Activated CD8-positive, alpha-beta memory T cell treated with anti-CD3 and anti-CD28 coated beads for 1 hour (primary cell): ENCODE measurements around the gene RRP36.

Experiments
- DNase-seq, 2 donors: peaks; one replicate each; pipeline ENCODE4 v3.0.0-alpha.2; 2020; ENCODE audit warnings: low read depth in 1 of 2; ENCODE audit errors: extremely low read depth in 1 of 2

RRP36 gene

GRCh38 chr6:43060755-43061633 is 39.6 kb downstream of the RRP36 start:
- no peak for DNase-seq

- DNase-seq, result no peak
Measured at GRCh38 chr6:43061861-43062260, 40.4 kb downstream of the RRP36 start.

- DNase-seq, result no peak
Measured at GRCh38 chr6:43062818-43063217, 41.4 kb downstream of the RRP36 start.

GRCh38 chr6:43070028-43070632 is 48.7 kb downstream of the RRP36 start:
- no peak for DNase-seq

- DNase-seq, result no peak
Measured at GRCh38 chr6:43074847-43075669, 53.6 kb downstream of the RRP36 start.

GRCh38 chr6:43075670-43076463 is 54.4 kb downstream of the RRP36 start, which contains the start of gene PTK7:
Gene PTK7, plus strand, starts transcription at chr6:43076314. Its CDS starts 175 bp downstream, at chr6:43076489.
- DNase-seq, result no peak

- DNase-seq, result no peak
Measured at GRCh38 chr6:43076464-43077332, 55.3 kb downstream of the RRP36 start.

GRCh38 chr6:43077333-43077809 is 55.9 kb downstream of the RRP36 start:
- no peak for DNase-seq

GRCh38 chr6:43077981-43078511 is 56.6 kb downstream of the RRP36 start:
- no peak for DNase-seq

GRCh38 chr6:43078691-43079090 is 57.3 kb downstream of the RRP36 start:
- no peak for DNase-seq
